HG02571 (cell line): Measurements from ENCODE around the gene RNASET2.
"Not testable (repeated sequence)": the region's sequence is repeated elsewhere in the genome, so short reads cannot be mapped to it uniquely, and the experiment has no call there.

Experiments
- ATAC-seq: cut with Tn5 transposase; IDR thresholded peaks from one replicate; pipeline ENCODE4 v1.9.1; 2021; ENCODE audit warnings: mild to moderate bottlenecking, moderate library complexity; ENCODE audit not compliant: unreplicated experiment

Gene RNASET2

GRCh38 chr6:166905013-166905412, 51.3 kb downstream of the RNASET2 start:
- no peak for ATAC-seq

- peak; percentile 43 for ATAC-seq
Observed at GRCh38 chr6:166904101-166904746, 52.1 kb downstream of the RNASET2 start.

- ATAC-seq: no peak
Observed at GRCh38 chr6:166903500-166903899, 52.9 kb downstream of the RNASET2 start.

GRCh38 chr6:166903027-166903426, 53.3 kb downstream of the RNASET2 start:
- ATAC-seq: no peak

- no peak for ATAC-seq
Observed at GRCh38 chr6:166902211-166902755, 54.1 kb downstream of the RNASET2 start.

- no peak for ATAC-seq
Observed at GRCh38 chr6:166901626-166902025, 54.7 kb downstream of the RNASET2 start.

GRCh38 chr6:166900956-166901607, 55.3 kb downstream of the RNASET2 start:
- no peak for ATAC-seq

- no peak for ATAC-seq
Observed at GRCh38 chr6:166900130-166900708, 56.1 kb downstream of the RNASET2 start.

- no peak for ATAC-seq
Observed at GRCh38 chr6:166898910-166899309, 57.4 kb downstream of the RNASET2 start.

GRCh38 chr6:166894614-166895013, 61.7 kb downstream of the RNASET2 start:
- ATAC-seq: not testable (repeated sequence)

- not testable (repeated sequence) for ATAC-seq
Observed at GRCh38 chr6:166892472-166892871, 63.9 kb downstream of the RNASET2 start.

- not testable (repeated sequence) for ATAC-seq
Observed at GRCh38 chr6:166886773-166887172, 69.6 kb downstream of the RNASET2 start.

- not testable (repeated sequence) for ATAC-seq
Observed at GRCh38 chr6:166884958-166885357, 71.4 kb downstream of the RNASET2 start.

GRCh38 chr6:166879594-166879993, 76.8 kb downstream of the RNASET2 start:
- ATAC-seq: no peak
